Amygdala (tissue), 56 donors: ENCODE measurements around the gene DOK1.
A peak's percentile ranks its signal among the peaks of the same experiment; 100 is the strongest.

Source experiments
- DNase-seq, 56 donors: peaks; one replicate each; lab custom pipeline; 2025; lab: John Stamatoyannopoulos, UW

The DOK1 gene

DNA sequence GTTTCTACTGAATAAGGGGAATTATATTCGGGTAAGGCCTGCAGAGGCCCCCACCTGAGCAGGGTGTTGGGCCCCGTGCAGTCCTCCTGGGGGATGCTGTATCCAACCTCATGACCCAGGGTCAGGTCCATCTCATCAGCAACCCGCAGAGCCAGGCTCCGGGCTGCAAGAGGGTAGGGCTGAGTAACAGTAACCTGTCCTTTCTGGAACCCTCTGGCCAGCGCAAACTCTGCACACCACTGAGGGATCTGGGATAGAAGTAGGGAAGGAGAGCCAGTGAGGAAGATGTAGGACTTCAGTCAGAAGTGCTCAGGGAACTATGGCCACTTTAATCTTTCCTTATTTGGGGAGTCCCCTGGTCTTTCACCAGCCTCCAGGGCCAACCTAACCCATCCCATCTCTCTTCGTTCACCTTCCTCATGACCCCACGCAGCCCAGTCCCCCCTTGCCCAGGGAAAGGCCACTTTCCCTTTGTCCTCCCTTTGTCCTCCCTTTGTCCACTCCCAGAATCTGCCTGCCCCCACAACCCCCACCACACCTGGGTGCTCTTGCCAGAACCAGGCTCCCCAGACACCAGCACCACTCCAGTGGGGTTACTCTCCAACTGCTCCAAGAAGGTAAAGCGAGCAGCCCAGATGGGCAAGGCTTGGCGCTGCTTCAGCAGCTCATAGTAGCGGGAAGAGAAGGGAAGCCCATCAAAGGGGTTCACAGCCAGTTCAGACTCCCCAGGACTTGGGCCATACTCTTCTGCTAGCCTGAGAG, 29.4 kb upstream of the DOK1 start:
- no peak for DNase-seq

DNA sequence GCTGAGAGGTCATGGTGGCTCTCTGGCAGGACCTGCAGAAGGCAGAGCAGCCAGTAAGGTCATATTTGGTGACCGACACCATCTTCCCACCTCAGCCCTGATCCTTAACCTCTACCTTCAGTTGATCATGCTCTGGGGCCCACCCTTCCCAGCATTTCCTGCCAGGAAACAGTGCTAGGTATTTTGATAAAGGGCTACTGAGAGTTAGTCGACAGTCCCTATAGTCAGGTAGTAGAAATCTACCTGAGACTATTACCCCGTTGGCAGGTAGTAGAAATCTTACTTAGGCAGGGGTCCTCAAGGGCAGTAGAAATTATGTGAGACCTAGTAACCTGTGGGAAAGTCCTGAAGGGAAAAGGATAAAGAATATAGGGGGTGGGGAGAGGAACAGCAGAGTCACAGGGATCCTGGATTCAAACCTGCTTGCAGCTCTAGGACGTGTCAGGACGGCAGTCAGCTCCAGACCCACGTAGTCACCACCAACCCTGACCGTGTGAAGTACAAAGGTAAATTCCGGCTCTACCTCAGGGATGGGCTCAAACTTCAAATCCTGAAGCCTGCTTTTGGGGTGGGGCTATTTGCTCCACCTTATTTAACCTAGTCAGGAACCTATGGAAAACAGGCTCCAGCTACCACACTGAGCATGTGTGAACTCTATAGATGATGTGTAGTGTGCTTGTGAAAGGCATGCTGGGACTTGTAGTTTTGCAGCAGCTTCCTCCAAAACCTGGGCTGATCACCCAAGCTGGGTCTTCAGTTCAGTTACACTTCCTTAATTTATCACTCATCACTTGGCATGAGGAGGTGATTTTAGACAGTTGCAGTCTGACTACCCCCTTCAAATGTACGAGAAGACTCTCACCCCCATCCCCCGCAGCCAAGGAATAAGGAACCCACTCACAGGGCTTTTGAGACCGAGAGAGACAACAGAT, 28.5 kb upstream of the DOK1 start, which contains the start of gene DQX1:
DQX1 (minus strand) TSS at position 515 of the 932 bp plus-strand sequence; CDS start at position 13, 502 bp downstream.
- DNase-seq = peak in 6 of 56 donors; percentile 2 to 20 (median 12)

- DNase-seq = no peak
Observed at GRCh38 chr2:74526649-74527230, 27.8 kb upstream of the DOK1 start.

DNA sequence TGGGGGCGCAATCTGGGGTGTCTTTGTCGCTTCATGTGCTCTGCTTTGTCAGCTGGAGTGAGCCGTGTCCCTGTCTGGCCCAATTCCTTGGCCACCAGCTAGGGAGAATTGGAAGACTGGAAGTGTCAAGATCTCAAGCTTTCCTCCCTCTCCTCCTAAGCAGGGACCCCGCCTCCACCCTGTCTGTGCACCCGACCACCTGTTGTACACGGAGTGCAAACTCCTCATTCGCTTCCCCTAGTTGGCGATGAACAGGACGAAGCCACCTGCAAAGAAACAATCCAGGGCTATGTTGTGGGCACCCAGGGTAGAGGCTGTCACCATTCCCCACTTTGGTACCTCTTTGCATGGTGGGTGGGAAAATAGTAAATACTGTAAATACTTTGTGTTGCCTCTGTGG, 26.8 kb upstream of the DOK1 start:
- DNase-seq = no peak

DNA sequence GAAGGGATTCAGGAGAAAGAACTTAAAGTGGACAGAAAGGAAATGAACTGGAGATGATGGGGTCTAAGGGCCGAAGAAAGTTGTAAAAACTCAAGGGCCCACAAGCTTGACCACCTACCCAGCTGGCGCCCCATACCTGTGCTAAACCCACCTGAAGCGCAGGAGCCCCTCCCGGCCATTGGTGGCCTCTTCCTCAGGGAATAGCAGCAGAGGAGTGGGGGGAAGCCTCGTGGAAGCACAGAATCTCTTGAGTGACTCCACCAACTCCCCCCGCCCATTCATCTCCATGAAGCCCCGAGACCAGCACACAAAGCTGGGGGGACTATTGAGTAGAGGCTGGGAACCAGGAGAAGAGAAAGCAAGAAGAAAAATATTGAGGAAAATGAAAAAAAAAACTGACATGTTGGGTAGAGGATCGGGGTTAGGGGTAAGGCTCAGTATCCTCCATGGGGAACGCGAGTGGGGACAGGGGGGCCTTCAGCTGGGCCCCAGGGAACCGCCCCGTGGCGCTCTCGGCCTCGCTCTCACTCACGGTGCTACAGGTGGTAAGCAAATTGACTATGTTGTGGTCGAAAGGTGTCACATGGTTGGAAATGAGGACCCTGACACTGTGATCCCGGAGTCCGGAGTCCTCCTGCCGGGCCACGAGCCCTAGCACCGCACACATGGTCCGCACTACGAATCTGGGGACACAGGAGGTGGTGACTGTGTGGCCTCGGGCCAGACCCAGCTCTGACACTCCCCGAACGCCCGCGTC, 25.7 kb upstream of the DOK1 start:
- DNase-seq = peak in 1 of 56 donors; percentile 73

- peak; percentile 59 to 99 (median 98) for DNase-seq
Observed at GRCh38 chr2:74529357-74530238, 24.9 kb upstream of the DOK1 start, which contains the start of the genes AUP1 and HTRA2. Gene AUP1 (minus strand): TSS chr2:74529706. CDS start chr2:74529629, 77 bp downstream. Gene HTRA2 (plus strand): TSS chr2:74529933. CDS start chr2:74530007, 74 bp downstream.

DNA sequence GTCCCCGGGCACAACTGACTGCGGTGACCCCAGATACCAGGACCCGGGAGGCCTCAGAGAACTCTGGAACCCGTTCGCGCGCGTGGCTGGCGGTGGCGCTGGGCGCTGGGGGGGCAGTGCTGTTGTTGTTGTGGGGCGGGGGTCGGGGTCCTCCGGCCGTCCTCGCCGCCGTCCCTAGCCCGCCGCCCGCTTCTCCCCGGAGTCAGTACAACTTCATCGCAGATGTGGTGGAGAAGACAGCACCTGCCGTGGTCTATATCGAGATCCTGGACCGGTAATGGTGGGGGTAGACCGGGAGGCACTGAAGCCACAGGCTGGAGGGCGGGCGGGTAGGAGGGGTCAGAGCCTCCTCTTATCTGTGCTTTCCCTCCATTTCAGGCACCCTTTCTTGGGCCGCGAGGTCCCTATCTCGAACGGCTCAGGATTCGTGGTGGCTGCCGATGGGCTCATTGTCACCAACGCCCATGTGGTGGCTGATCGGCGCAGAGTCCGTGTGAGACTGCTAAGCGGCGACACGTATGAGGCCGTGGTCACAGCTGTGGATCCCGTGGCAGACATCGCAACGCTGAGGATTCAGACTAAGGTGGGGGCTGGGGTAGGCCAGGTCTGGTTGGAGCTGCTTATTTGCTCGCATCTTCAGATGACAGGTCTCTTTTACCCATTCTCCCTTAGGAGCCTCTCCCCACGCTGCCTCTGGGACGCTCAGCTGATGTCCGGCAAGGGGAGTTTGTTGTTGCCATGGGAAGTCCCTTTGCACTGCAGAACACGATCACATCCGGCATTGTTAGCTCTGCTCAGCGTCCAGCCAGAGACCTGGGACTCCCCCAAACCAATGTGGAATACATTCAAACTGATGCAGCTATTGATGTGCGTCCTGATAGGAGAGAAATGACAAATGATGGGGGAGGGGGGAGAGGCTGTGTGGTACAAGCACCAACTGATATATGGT, 24.0 kb upstream of the DOK1 start:
- peak in 24 of 56 donors; percentile 10 to 65 (median 38) for DNase-seq

GRCh38 chr2:74531666-74532065, 22.9 kb upstream of the DOK1 start:
- DNase-seq = no peak

DNA sequence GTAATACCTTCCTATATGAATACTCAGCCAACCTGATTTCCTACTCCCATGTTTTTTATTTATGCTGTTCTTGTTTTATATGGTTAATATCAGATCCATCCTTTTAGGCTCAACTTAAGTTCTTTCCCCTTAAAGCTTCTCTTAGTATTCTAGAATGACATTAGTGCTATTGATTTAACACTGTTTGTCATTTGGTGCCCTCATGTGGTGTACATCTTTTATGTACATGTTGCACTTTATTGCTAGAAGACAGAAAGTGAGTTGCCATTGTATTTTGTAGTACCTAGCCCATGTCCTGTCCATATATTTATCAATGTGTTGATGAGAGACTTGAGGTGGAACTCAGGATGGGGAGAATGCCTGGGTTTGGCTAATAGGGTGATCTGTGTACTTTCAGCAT, 22.3 kb upstream of the DOK1 start:
- no peak for DNase-seq

GRCh38 chr2:74533464-74533863, 21.1 kb upstream of the DOK1 start:
- DNase-seq = no peak

GRCh38 chr2:74534411-74534810, 20.1 kb upstream of the DOK1 start:
- no peak for DNase-seq

- no peak for DNase-seq
Observed at GRCh38 chr2:74535440-74535965, 19.0 kb upstream of the DOK1 start.

DNA sequence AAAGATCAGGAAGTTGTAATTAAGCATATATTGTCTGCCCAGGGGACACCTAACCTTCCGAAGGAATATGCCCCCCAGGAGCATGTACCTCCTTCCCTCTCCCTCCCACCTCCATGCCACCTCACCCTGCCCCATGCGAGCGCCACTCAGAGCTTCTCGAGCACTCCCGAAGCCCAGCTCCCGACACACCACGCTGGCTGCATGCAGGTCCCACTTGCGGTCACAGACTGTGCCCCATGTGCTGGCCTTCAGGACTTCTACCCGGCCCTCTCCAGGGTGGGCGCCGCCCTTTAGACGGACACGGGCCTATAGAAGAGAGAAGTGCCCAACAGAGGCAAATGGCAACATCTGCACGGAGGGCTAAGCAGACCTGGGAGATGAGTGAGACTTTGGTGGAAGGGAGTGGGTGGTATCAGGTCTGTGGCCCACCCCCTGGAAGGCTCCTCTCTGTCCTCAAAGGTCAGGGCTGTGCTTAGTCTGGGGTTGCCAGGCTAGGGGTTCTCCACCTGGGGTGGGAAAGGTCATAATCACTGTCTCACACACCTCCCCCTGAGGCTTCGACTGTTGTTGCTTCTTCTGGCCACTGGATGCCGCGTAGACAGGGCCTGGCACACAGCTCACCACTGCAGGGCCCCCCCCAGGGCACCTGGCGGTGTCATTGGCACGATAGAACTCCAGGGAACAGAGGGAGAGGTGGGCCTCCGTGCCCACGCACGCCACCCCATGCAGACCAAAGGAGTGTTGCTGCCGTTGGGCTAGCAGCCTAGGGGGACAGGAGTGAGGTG, 18.2 kb upstream of the DOK1 start:
- DNase-seq = no peak

- DNase-seq = no peak
Observed at GRCh38 chr2:74537140-74537539, 17.4 kb upstream of the DOK1 start.

DNA sequence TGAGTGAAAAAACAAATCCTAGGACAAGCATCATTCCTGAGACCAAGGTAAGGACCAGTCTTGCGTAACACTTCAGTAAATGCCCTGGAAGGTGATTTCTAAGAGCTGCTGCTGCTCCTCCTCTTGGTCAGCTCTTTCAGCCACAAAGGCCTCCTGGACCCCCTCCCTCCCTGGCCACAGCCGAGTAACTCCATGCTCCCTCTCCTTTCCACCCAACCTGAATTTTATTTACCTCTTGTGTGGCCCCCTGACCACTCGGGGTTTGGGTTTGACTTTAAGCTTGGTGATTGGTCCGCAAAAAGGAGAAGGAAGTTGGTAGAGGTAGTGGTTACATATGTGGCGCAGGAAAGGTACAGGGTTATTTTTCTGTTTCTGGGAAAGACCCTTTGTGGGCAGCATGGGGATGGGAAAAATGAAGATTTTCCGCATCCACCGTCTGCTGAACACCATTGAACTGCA, 15.6 kb upstream of the DOK1 start:
- no peak for DNase-seq

- DNase-seq = no peak
Observed at GRCh38 chr2:74540291-74540690, 14.2 kb upstream of the DOK1 start.

DNA sequence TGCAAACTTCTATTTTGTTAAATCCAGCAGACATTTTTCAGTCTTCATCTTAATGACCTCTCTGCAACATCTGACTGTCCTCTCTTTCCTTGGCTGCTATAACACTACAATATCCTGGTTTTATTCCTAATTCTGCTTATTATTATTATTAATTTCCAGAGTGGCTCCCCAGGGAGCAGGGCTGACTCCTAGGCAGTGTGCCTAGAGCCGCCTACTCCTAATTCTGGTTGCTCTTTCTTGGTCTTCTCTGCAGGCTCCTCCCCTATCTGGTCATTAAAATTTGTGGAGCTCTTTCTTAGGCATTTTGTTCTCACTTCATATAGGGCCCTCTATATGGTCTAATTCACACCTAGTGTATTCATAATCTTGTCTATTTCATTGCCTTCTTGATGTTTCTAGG, 11.5 kb upstream of the DOK1 start:
- DNase-seq = no peak
